Measurements from ENCODE around the gene DNAJB11.

The DNAJB11 gene

DNA sequence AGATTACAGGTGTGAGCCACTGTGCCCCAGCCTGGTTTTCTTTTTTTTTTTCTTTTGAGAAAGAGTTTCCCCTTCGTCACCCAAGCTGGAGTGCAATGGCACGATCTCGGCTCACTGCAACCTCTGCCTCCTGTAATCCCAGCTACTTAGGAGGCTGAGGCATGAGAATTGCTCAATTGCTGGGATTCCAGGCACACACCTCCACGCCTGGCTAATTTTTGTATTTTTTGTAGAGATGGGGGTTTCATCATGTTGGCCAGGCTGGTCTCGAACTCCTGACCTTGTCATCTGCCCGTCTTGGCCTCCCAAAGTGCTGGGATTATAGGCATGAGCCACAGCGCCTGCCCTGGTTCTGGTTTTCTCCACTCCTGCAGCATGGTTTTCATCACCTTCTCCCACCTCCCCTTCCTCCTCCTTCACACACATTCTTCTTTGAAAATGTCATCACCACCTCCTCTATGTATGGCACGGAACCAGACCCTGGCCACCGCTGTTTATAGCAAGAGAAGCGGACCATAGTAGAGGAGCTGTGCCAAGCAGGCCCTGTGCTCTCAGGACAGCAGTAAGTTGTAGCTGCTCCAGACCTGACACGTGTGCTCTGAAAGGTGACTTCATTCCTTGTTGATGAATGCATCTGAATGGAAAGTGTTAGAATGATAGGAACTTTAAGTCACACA lies 27.7 kb downstream of the DNAJB11 start:
- no peak for DNase-seq (ENCODE audit: low spot score)
- TF ChIP-seq, protein P1, sequence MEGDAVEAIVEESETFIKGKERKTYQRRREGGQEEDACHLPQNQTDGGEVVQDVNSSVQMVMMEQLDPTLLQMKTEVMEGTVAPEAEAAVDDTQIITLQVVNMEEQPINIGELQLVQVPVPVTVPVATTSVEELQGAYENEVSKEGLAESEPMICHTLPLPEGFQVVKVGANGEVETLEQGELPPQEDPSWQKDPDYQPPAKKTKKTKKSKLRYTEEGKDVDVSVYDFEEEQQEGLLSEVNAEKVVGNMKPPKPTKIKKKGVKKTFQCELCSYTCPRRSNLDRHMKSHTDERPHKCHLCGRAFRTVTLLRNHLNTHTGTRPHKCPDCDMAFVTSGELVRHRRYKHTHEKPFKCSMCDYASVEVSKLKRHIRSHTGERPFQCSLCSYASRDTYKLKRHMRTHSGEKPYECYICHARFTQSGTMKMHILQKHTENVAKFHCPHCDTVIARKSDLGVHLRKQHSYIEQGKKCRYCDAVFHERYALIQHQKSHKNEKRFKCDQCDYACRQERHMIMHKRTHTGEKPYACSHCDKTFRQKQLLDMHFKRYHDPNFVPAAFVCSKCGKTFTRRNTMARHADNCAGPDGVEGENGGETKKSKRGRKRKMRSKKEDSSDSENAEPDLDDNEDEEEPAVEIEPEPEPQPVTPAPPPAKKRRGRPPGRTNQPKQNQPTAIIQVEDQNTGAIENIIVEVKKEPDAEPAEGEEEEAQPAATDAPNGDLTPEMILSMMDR (IDR thresholded peaks at IDR 0.05), result no peak
- no peak overlapping the region for H3K4me3 ChIP-seq
- H3K27ac ChIP-seq, result no peak overlapping the region

DNA sequence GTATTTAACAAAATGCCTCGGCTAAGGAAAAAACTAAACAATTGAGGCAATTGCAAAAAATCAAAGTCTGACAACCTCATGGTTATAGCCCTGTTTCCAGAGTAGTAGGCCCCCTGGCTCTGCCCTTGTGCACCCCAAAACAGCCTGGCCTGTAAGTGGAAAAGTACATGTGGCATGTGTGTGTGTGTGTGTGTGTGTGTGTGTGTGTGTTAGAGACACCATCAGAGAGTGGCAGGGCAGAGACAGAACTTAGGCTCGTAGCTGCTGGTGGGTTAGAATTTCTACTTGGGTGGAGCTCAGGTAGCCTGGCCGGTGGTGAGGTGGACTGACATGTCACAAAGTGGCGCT lies 28.2 kb downstream of the DNAJB11 start:
- H3K4me3 ChIP-seq, result no peak overlapping the region
- DNase-seq (ENCODE audit: low spot score), result no peak
- TF ChIP-seq, protein P1 (IDR thresholded peaks at IDR 0.05), result no peak
- no peak overlapping the region for H3K27ac ChIP-seq

DNA sequence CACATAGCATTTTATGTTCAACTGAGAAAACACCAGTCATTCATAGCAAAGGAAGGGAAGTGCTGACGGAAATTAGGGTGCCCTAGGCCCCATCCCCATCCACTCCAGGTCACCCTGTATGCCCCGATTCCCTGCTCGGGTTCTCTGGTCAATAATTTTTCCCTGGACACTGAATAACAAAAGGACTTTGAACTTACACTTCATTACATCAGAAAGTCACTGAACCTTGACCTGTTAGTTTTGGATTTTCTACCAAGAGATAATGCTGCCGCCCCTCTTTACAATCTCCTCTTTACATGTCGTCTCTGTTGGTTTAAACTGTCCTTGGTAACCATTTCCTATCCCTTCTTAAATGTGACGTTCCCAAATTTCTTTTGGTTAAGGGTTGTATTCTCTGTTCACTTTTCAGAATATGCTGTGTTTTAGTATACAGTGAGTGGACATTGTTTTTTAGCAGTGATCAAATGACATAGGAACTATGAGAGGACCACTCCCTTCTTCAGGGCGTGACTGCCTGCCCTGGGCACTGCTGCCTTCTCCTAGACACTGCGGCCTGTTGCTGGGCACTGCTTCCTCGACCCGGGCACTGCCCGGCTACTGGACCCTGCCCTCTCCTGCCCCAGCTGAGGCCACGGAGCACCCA lies 28.7 kb downstream of the DNAJB11 start:
- Histone ChIP-seq H3K27ac (no peak overlapping the region), H3K4me3 (no peak overlapping the region)
- no peak for DNase-seq (ENCODE audit: low spot score)
- TF ChIP-seq, protein P1 (IDR thresholded peaks at IDR 0.05), result no peak

DNA sequence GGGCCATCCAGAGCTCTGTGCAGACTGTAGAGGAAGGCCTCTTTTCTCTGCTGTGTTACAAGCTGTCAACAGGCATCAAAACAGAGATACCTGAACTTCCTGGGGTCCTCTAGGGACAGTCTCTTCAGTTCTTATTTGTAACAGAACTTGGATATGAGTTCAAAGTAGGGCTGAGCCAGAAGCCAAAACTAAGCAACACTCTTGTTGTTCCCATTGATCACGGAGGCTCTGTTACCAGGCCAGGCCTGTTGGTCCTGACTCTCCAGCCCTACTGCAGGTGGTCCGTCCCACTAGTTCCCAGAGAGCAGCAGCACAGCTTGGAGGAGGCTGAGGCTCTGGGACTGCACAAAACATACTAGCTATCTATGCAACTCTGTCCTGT lies 29.3 kb downstream of the DNAJB11 start:
- TF ChIP-seq, protein P1 (IDR thresholded peaks at IDR 0.05), result no peak
- Histone ChIP-seq H3K27ac (no peak overlapping the region), H3K4me3 (no peak overlapping the region)
- no peak for DNase-seq (ENCODE audit: low spot score)

DNA sequence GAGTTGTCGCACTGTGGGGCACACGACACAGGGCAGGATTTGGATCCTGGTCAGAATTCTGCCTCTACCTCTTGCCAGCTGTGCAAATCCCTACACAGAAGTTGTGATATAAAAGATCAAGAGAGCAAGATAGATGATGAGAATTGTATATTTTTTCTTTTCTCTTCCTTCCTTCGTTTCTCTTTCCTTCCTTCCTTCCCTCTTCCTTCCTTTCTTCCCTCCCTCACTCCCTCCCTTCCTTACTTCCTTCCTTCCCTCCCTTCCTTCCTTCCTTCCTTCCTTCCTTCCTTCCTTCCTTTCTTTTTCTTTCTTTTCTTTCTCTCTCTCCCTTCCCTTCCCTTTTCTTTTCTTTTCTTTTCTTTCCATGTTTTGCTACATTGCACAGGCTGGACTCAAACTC lies 30.4 kb downstream of the DNAJB11 start:
- no peak overlapping the region for H3K4me3 ChIP-seq
- H3K27ac ChIP-seq, result no peak overlapping the region
- no peak for DNase-seq (ENCODE audit: low spot score)
- TF ChIP-seq, protein P1 (IDR thresholded peaks at IDR 0.05), result no peak

DNA sequence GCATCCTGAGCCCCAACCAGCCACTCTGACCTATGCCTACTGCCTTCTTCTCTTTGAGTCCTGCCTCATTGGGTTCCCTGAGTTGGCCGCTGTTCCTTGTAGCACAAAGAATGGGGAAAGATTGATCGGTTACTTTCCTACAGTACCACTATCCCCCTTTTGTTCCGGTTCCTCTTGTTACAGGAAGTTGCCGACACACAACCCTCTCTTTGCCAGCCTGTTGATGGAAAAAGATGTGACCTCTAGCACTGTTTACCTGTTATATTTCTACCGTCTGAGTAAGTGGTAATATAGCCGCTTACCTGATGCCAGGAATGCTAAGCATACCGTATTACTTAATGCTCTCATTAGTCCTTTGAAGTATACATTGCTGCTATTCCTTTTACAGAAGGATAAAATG lies 32.6 kb downstream of the DNAJB11 start:
- Histone ChIP-seq H3K27ac (no peak overlapping the region), H3K4me3 (no peak overlapping the region)
- no peak for DNase-seq (ENCODE audit: low spot score)
- TF ChIP-seq, protein P1 (IDR thresholded peaks at IDR 0.05), result no peak

DNA sequence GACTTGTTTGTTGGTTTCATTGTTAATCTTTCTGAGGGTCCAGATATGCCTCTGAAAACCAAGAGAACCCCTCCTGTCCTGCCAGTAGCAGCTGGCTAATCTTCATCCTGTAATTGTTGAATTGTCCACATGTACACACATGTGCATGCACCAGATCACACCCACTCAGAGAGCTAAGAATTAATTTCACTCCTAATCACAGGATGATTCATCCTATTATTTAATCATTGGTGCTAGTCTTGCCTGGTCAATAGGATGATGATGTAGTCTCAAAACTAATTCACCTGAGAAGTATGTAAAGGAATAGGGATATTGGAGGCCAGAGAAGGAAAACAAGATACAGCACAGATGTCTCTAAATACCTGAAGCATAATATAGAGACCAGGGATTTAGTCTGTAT lies 34.6 kb downstream of the DNAJB11 start:
- Histone ChIP-seq H3K27ac (no peak overlapping the region), H3K4me3 (no peak overlapping the region)
- no peak for DNase-seq (ENCODE audit: low spot score)
- TF ChIP-seq, protein P1 (IDR thresholded peaks at IDR 0.05), result no peak
